ENCODE results near the gene MAN1A2. TPM values are rescaled to one million over a fixed set of nuclear protein-coding genes. Genes with fewer than 3 reads are reported as not detected.

Gene MAN1A2
- total and polyA plus RNA-seq, 9 of the 15 experiments (the other 6 are each of a cell fraction or from before 2014, with no cell fraction given) = 4.2 to 38.4 (median 18.7) TPM

DNA sequence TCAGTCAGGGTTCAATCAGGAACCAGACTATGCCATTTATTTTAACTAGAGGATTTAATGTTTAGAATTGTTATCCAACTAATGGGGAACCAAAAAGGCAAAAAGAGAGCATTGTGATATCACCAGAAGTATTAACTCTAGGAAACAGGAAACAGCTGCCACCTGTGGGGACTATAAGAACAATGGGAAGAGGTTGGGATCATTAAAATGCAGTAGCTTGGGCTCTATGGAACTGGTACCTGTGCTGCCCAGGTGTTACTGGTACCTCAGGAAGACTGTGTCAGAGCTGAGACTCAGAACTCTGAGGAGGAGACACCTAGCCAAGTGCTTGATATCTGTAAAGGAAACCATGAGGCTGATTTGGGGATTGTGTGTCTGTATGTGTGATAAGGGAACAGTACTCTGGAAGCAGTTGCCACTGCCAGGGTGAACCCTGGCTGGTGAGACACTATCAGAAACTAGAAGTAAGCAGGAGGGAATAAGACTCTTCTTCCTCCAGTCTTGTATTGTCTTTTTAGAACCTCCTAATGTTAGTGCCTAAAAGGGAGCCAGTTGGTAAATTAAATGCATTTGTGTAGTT lies 49.4 kb downstream of the MAN1A2 start:
- peak; percentile 81 for ATAC-seq
- H3K36me3 ChIP-seq (ENCODE audit: control insufficient read depth, insufficient read depth, low read length) = peaks cover 8% of the 10 kb centered on the region; the same call in 1 of the 3 replicates
- H3K4me2 ChIP-seq (ENCODE audit: insufficient read depth, low read length) = peak overlapping the region; percentile 1; the same call in 1 of the 2 replicates
- H3K9me1 ChIP-seq (ENCODE audit: control insufficient read depth, insufficient read depth, low read length) = no peaks in the 10 kb centered on the region
- H3K4me3 ChIP-seq = no peak overlapping the region
- TF ChIP-seq SMARCA4 (IDR thresholded peaks at IDR 0.05) (0 out of 2 replicates have a peak, but pooled peaks have one; percentile 29), E2F1 (CRISPR knock-in tag; IDR thresholded peaks at IDR 0.05) (no peak), CBFA2T3 (IDR thresholded peaks at IDR 0.05) (peak; percentile 44; the same call in 1 of the 2 replicates), NR2C1 (IDR thresholded peaks at IDR 0.05) (no peak), NR2C1 (tag; IDR thresholded peaks at IDR 0.05) (no peak)
- H2AFZ ChIP-seq (ENCODE audit: low read depth, low read length) = no peak overlapping the region
- BruUV-seq (replicated peaks) = no TSS peak
- peaks cover 0 to 6% of the 10 kb centered on the region in 2 experiments; a peak in 3 of 5 replicates for H3K4me1 ChIP-seq (replicated peaks in 1 of 2; ENCODE audit: control insufficient read depth in 2 of 2, insufficient read depth in 2 of 2, low read length in 2 of 2)
- intact Hi-C loops (cut with micrococcal nuclease) = no loop called here
- CTCF ChIA-PET (ENCODE audit: low intra/inter-chr PET ratio) = no interaction called here
- POLR2A ChIA-PET = interaction anchor here (0.5 to 1.1 kb wide), 4 partner anchors 9 to 47 kb away, joined by 3 to 4 read pairs (median 4); no protein-coding TSS in a partner anchor
- peak in 2 of 4 experiments; percentile 31 to 49 for DNase-seq (ENCODE audit: extremely low read depth in 1 of 4, low spot score in 3 of 4)
- no peak overlapping the region for H3K9ac ChIP-seq (ENCODE audit: insufficient read depth in 1 of 2, low read depth in 2 of 2, low read length in 2 of 2)
- in situ Hi-C loops (cut with MboI) = no loop called here
- no peaks in the 10 kb centered on the region; the same call in 2 of the 3 replicates for H3K79me2 ChIP-seq (ENCODE audit: control insufficient read depth, insufficient read depth, low read length)
- no peak for FAIRE-seq
- peak overlapping the region; percentile 12; the same call in 1 of the 3 replicates for H3K27ac ChIP-seq (ENCODE audit: extremely low read depth, low read depth, low read length)
- no peaks in the 10 kb centered on the region for H3K27me3 ChIP-seq (ENCODE audit: control insufficient read depth in 2 of 2, insufficient read depth in 2 of 2, low read length in 2 of 2)
- no peaks in the 10 kb centered on the region for H3K9me3 ChIP-seq (replicated peaks; ENCODE audit: control insufficient read depth, insufficient read depth, low read depth, low read length)
- H4K20me1 ChIP-seq (replicated peaks; ENCODE audit: control insufficient read depth, insufficient read depth, low read length) = no peaks in the 10 kb centered on the region

Data from K562 (cell line).